Measurements from ENCODE around the gene SERPINA12. TPM values are rescaled to one million over a fixed set of nuclear protein-coding genes. Genes with fewer than 3 reads are reported as not detected.

Gene SERPINA12
- total and polyA plus RNA-seq, 2 of the 13 experiments (the other 11 are each of a cell fraction or from before 2014, with no cell fraction given), result 0.08 TPM; not detected in 1

DNA sequence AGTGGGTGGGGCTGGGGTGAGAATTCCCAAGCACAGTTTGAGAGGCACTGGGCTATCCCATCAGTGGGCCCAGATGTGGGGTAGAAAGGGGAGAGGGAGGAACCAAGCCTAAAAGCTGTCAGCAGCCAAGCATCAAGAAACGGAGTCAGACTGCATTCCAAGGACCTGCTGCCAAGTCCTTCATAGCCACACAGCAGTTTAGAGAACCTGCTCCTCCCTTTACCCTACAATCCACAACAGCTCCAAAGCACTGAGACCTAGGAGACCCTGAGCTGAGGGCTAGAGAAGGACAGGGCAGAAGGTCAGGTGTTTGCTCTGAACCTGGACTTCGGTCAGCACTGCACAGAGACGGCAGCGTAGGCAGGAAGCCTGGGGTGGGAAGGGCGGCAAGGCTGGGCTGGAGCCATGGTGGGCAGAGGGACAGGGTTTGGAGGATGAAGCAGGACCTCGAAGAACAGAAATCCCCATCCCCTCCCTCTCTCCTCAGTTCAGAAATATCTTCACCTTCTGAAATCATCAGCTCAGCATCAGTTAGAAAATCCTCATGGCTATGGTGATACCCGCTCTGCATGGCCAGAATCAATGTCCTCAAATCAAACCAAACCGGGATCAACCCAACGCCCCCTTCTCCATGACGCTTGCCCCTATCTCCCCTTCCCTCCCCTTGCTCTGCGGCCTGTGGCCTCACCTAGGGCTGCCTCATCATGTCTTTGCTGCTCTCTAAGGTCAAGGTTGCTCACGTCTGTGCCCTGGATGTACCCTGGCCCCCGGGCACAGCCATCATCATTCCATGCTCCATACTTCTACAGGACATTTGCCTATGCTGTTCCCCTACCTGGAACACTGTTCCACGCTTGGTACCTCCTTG, 39.1 kb upstream of the SERPINA12 start (continued):
- TF ChIP-seq ISX (CRISPR knock-in tag; conservative IDR thresholded peaks at IDR 0.05) (no peak), ATF1 (CRISPR knock-in tag; IDR thresholded peaks at IDR 0.05) (no peak), RXRB (CRISPR knock-in tag; IDR thresholded peaks at IDR 0.05; ENCODE audit: borderline replicate concordance) (peak; percentile 89), IKZF1 (IDR thresholded peaks at IDR 0.05) (no peak), HNRNPUL1 (IDR thresholded peaks at IDR 0.05; ENCODE audit: low read depth, low read length) (no peak), ZNF556 (CRISPR knock-in tag; IDR thresholded peaks at IDR 0.05; ENCODE audit: borderline replicate concordance) (no peak; the same call in 1 of the 2 replicates), SALL1 (CRISPR knock-in tag; IDR thresholded peaks at IDR 0.05) (peak; percentile 91), SCMH1 (CRISPR knock-in tag; IDR thresholded peaks at IDR 0.05; ENCODE audit: borderline replicate concordance) (no peak), TEAD2 (CRISPR knock-in tag; IDR thresholded peaks at IDR 0.05) (no peak), RFX1 (IDR thresholded peaks at IDR 0.05) (no peak), CC2D1A (CRISPR knock-in tag; IDR thresholded peaks at IDR 0.05) (no peak), ZNF225 (CRISPR knock-in tag; IDR thresholded peaks at IDR 0.05) (0 out of 2 replicates have a peak, but pooled peaks have one; percentile 13), MAZ (IDR thresholded peaks at IDR 0.05; ENCODE audit: borderline replicate concordance, low read depth, low read length) (no peak), MAZ (CRISPR knock-in tag; IDR thresholded peaks at IDR 0.05; ENCODE audit: low read depth) (peak; percentile 26; the same call in 1 of the 2 replicates), SP4 (CRISPR knock-in tag; IDR thresholded peaks at IDR 0.05) (no peak; the same call in 1 of the 2 replicates), TOPORS (CRISPR knock-in tag; IDR thresholded peaks at IDR 0.05) (no peak), DNMT1 (CRISPR knock-in tag; IDR thresholded peaks at IDR 0.05) (no peak), ELF4 (CRISPR knock-in tag; IDR thresholded peaks at IDR 0.05; ENCODE audit: borderline replicate concordance) (no peak), HCFC1 (IDR thresholded peaks at IDR 0.05; ENCODE audit: low read depth, low read length) (no peak), ZNF577 (CRISPR knock-in tag; IDR thresholded peaks at IDR 0.05; ENCODE audit: borderline replicate concordance, low read depth) (no peak), ZNF251 (CRISPR knock-in tag; IDR thresholded peaks at IDR 0.05) (no peak), ZNF878 (CRISPR knock-in tag; IDR thresholded peaks at IDR 0.05) (peak; percentile 56; the same call in 1 of the 2 replicates), ZNF563 (CRISPR knock-in tag; IDR thresholded peaks at IDR 0.05) (no peak), NONO (IDR thresholded peaks at IDR 0.05) (no peak), NONO (CRISPR knock-in tag; conservative IDR thresholded peaks at IDR 0.05) (no peak)
- TF ChIP-seq, protein P1, sequence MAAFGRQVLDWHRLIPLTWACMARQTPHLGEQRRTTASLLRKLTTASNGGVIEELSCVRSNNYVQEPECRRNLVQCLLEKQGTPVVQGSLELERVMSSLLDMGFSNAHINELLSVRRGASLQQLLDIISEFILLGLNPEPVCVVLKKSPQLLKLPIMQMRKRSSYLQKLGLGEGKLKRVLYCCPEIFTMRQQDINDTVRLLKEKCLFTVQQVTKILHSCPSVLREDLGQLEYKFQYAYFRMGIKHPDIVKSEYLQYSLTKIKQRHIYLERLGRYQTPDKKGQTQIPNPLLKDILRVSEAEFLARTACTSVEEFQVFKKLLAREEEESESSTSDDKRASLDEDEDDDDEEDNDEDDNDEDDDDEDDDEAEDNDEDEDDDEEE (CRISPR knock-in tag; IDR thresholded peaks at IDR 0.05), result no peak
- TF ChIP-seq, protein P2, sequence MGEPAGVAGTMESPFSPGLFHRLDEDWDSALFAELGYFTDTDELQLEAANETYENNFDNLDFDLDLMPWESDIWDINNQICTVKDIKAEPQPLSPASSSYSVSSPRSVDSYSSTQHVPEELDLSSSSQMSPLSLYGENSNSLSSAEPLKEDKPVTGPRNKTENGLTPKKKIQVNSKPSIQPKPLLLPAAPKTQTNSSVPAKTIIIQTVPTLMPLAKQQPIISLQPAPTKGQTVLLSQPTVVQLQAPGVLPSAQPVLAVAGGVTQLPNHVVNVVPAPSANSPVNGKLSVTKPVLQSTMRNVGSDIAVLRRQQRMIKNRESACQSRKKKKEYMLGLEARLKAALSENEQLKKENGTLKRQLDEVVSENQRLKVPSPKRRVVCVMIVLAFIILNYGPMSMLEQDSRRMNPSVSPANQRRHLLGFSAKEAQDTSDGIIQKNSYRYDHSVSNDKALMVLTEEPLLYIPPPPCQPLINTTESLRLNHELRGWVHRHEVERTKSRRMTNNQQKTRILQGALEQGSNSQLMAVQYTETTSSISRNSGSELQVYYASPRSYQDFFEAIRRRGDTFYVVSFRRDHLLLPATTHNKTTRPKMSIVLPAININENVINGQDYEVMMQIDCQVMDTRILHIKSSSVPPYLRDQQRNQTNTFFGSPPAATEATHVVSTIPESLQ (CRISPR knock-in tag; conservative IDR thresholded peaks at IDR 0.05), result no peak
- TF ChIP-seq, protein P3, sequence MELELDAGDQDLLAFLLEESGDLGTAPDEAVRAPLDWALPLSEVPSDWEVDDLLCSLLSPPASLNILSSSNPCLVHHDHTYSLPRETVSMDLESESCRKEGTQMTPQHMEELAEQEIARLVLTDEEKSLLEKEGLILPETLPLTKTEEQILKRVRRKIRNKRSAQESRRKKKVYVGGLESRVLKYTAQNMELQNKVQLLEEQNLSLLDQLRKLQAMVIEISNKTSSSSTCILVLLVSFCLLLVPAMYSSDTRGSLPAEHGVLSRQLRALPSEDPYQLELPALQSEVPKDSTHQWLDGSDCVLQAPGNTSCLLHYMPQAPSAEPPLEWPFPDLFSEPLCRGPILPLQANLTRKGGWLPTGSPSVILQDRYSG (CRISPR knock-in tag; IDR thresholded peaks at IDR 0.05), result no peak

All from HepG2 (cell line).